ENCODE measurements around the gene HJURP. TPM values are rescaled to one million over a fixed set of nuclear protein-coding genes. Genes with fewer than 3 reads are reported as not detected.

HJURP gene
- polyA plus RNA-seq, 4 donors, result 0.81 to 10.7 (median 5.9) TPM

DNA sequence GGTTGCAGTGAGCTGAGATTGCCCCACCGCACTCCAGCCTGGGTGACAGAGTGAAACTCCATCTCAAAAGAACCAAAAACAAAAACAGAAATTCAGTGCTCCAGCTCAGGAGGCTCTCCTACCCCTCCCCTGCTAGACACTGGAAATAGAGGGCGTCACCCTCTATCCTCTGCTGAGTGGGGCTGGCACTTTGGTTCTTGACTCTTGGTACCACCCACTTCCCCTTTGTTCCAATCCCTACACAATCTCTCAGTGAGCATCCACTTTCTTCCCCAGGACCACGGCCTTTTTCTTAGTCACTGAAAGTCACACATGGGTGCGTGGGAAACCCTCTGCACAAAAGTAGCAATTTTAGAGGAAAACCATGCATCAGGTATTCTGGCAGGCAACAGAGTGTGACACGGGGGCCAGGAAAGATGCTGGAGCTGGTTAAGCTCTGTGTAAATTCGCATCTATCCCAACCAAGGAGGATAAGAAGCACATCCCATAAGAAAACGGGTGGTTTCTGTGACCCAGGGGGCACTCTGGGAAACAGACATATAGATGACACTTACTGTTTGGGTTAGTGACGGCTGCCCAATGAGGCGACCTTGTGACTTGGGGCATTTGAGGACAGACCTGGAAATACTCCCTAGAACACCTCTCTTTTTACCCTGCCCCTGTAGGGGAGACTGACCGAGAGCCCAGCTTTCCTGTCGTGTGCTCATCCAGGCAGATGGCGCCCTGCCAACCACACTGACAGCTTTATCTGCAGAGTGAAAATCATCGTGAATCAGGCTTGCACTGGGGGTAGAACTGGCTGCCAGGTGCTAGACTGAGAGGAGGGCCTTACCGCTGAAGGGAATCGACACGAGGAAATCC lies 7.7 kb downstream of the HJURP start:
- Histone ChIP-seq H3K4me1 (ENCODE audit: control insufficient read depth in 3 of 3, insufficient read depth in 2 of 3, low read depth in 1 of 3, low read length in 2 of 3) (no peaks in the 10 kb centered on the region), H3K27me3 (ENCODE audit: control insufficient read depth in 3 of 3, insufficient read depth in 3 of 3, low read length in 3 of 3) (no peaks in the 10 kb centered on the region), H3K9me3 (ENCODE audit: control insufficient read depth in 2 of 2, insufficient read depth in 1 of 2, low read depth in 1 of 2, low read length in 1 of 2) (no peaks in the 10 kb centered on the region), H3K4me3 (ENCODE audit: low read depth in 1 of 3, low read length in 3 of 3) (no peak overlapping the region), H3K36me3 (ENCODE audit: control insufficient read depth in 3 of 3, insufficient read depth in 2 of 3, low read depth in 1 of 3, low read length in 3 of 3) (peaks cover 0 to 52% (median 0%) of the 10 kb centered on the region in 3 donors), H3K27ac (ENCODE audit: low read depth in 1 of 3, low read length in 2 of 3) (no peak overlapping the region)
- DNase-seq, result no peak
- 84 to 91% (median 89%) methylated on average over 16 of the region's 16 CpGs for WGBS, 3 donors
- no peak for FAIRE-seq

DNA sequence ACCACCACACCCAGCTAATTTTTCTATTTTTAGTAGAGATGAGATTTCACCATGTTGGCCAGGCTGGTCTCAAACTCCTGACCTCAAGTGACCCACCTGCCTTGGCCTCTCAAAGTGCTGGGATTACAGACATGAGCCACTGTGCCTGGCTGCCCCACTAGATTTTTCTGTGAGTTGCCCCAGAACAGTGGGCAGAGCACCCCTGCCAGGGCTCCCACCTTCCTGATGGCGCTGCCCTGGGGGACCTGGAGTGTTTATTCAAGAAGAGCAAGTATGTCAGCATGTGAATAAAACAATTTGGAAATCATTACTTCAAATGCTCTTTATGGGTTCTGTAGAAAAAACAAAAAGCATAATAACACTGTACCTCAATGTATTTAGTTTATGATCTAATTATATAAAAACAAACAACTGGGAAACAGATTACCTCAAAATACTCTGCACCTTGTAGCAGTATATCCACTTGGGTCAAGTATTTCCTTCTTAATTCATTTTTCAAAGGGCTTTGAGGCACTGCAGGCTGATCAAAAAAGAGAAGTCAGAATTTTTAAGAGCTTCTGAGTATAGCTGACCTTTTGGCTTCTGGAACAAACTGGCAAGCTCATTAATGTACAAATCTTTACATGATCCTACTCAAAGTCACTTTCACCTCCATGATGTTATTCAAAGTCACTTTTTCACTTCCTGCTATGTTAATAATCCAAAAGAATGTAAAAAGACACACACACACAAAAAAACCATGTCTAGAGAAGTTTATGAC lies 8.9 kb downstream of the HJURP start:
- H3K36me3 ChIP-seq (ENCODE audit: control insufficient read depth in 3 of 3, insufficient read depth in 2 of 3, low read depth in 1 of 3, low read length in 3 of 3), result peaks cover 0 to 56% (median 0%) of the 10 kb centered on the region in 3 donors
- H3K4me1 ChIP-seq (ENCODE audit: control insufficient read depth in 3 of 3, insufficient read depth in 2 of 3, low read depth in 1 of 3, low read length in 2 of 3), result no peaks in the 10 kb centered on the region
- DNase-seq (no peak), FAIRE-seq (no peak)
- H3K27ac ChIP-seq (ENCODE audit: low read depth in 1 of 3, low read length in 2 of 3), result no peak overlapping the region
- no peaks in the 10 kb centered on the region for H3K9me3 ChIP-seq (ENCODE audit: control insufficient read depth in 2 of 2, insufficient read depth in 1 of 2, low read depth in 1 of 2, low read length in 1 of 2)
- no peak overlapping the region for H3K4me3 ChIP-seq (ENCODE audit: low read depth in 1 of 3, low read length in 3 of 3)
- H3K27me3 ChIP-seq (ENCODE audit: control insufficient read depth in 3 of 3, insufficient read depth in 3 of 3, low read length in 3 of 3), result no peaks in the 10 kb centered on the region
- WGBS, 3 donors, result 97 to 100% (median 98%) methylated on average over 1 of the region's 1 CpG

DNA sequence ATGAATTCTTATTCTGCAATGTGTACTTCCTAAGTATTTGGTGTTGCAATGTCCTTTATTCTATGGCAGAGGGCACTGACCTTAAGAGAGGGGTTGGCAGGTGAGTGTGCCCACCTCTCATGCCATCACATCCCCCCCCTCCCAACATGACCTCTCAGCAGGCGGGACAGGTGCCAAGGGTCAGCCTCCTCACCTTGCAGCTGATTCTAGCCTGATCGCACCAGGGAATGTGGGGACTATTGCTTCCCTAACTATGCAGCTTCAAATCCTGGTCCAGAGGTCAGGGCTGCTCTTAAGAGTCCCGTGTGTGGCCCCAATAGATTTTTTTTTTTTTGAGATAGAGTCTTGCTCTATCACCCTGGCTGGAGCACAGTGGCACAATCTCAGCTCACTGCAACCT lies 9.5 kb downstream of the HJURP start:
- Histone ChIP-seq H3K36me3 (ENCODE audit: control insufficient read depth in 3 of 3, insufficient read depth in 2 of 3, low read depth in 1 of 3, low read length in 3 of 3) (peaks cover 0 to 56% (median 0%) of the 10 kb centered on the region in 3 donors), H3K27me3 (ENCODE audit: control insufficient read depth in 3 of 3, insufficient read depth in 3 of 3, low read length in 3 of 3) (no peaks in the 10 kb centered on the region), H3K4me1 (ENCODE audit: control insufficient read depth in 3 of 3, insufficient read depth in 2 of 3, low read depth in 1 of 3, low read length in 2 of 3) (no peaks in the 10 kb centered on the region), H3K9me3 (ENCODE audit: control insufficient read depth in 2 of 2, insufficient read depth in 1 of 2, low read depth in 1 of 2, low read length in 1 of 2) (no peaks in the 10 kb centered on the region), H3K27ac (ENCODE audit: low read depth in 1 of 3, low read length in 2 of 3) (no peak overlapping the region), H3K4me3 (ENCODE audit: low read depth in 1 of 3, low read length in 3 of 3) (no peak overlapping the region)
- DNase-seq (no peak), FAIRE-seq (no peak)
- 66 to 84% (median 78%) methylated on average over 3 of the region's 3 CpGs for WGBS, 3 donors

DNA sequence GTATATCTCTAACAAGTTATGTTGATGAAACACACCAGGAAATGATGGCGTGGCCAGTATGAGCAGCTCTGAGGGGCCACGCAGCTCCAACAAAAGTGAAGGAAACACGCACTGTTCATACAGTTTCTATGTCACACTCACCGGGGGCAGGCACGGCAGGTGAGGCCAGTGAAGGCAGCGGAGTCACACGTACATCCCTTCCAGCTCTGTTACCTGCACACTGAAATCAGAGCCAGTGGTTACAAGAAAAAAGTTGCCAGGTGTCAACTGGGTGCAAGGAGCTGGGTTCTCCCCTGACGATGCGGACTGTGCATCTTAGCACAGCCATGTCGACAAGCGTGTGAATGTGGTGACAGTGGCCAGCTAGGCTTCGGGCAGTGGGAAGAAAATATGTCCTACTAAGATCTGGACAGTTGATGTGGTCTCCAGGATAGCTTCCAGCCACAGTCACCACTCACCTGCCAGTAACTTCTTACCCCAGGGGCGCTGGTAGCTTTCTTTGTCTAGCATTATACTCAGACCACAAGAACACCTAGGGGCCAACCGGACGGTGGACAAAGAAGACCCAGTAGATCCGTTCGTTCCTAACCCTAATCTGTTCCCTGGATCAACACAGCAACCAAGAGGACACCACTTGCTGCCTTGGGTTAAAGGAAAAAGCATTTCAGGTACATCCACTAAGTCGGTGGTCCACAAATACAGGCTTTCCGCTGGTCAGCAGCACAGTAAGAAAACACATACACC lies 10.1 kb downstream of the HJURP start:
- Histone ChIP-seq H3K9me3 (ENCODE audit: control insufficient read depth in 2 of 2, insufficient read depth in 1 of 2, low read depth in 1 of 2, low read length in 1 of 2) (no peaks in the 10 kb centered on the region), H3K4me3 (ENCODE audit: low read depth in 1 of 3, low read length in 3 of 3) (no peak overlapping the region), H3K27ac (ENCODE audit: low read depth in 1 of 3, low read length in 2 of 3) (no peak overlapping the region), H3K36me3 (ENCODE audit: control insufficient read depth in 3 of 3, insufficient read depth in 2 of 3, low read depth in 1 of 3, low read length in 3 of 3) (peaks cover 0 to 58% (median 0%) of the 10 kb centered on the region in 3 donors), H3K27me3 (ENCODE audit: control insufficient read depth in 3 of 3, insufficient read depth in 3 of 3, low read length in 3 of 3) (no peaks in the 10 kb centered on the region), H3K4me1 (ENCODE audit: control insufficient read depth in 3 of 3, insufficient read depth in 2 of 3, low read depth in 1 of 3, low read length in 2 of 3) (no peaks in the 10 kb centered on the region)
- 92 to 94% (median 93%) methylated on average over 19 of the region's 19 CpGs for WGBS, 3 donors
- no peak for FAIRE-seq
- no peak for DNase-seq

DNA sequence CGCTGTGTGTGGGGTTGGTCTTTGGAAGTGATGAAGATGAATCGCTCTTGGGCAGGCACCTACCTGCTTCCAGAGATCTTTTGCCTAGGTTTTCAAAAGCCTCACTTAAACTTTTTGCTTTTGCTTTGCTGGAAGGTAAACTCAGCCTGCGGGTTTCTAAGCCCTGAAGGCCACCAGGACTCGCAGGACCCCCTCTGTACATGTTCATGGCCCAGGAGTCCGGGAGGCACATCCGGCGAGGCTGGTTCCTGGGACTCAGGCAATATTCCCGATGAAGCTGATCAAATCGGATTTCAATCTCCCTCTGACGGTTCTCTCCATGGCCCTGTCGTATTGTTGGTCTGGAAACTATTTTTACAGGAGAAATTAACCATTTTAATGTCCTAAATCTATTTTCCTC lies 13.2 kb downstream of the HJURP start:
- no peaks in the 10 kb centered on the region for H3K4me1 ChIP-seq (ENCODE audit: control insufficient read depth in 3 of 3, insufficient read depth in 2 of 3, low read depth in 1 of 3, low read length in 2 of 3)
- no peak overlapping the region for H3K4me3 ChIP-seq (ENCODE audit: low read depth in 1 of 3, low read length in 3 of 3)
- DNase-seq (no peak), FAIRE-seq (no peak)
- H3K9me3 ChIP-seq (ENCODE audit: control insufficient read depth in 2 of 2, insufficient read depth in 1 of 2, low read depth in 1 of 2, low read length in 1 of 2), result no peaks in the 10 kb centered on the region
- H3K27ac ChIP-seq (ENCODE audit: low read depth in 1 of 3, low read length in 2 of 3), result no peak overlapping the region
- no peaks in the 10 kb centered on the region for H3K27me3 ChIP-seq (ENCODE audit: control insufficient read depth in 3 of 3, insufficient read depth in 3 of 3, low read length in 3 of 3)
- 96 to 98% (median 97%) methylated on average over 11 of the region's 11 CpGs for WGBS, 3 donors
- peaks cover 0 to 53% (median 4%) of the 10 kb centered on the region in 3 donors for H3K36me3 ChIP-seq (ENCODE audit: control insufficient read depth in 3 of 3, insufficient read depth in 2 of 3, low read depth in 1 of 3, low read length in 3 of 3)

DNA sequence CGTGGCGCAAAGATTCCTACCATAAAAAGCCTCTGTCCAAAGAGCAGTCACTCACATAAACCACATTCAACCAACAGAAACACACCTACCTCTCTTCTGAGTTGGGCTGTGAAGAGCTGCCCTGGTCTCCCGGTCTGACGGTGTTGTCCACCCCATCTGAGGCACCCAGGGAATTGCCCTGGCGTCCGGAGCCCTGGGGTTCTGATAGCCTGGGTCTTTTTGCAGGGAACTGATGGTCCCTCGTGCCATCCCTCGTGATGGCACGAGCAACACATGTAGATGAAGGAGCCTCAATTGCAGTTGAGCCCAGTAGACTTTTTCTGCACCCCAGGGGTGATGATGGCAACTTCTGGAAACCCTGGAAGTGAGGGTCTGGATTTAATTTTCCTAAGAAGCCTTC lies 13.8 kb downstream of the HJURP start:
- Histone ChIP-seq H3K36me3 (ENCODE audit: control insufficient read depth in 3 of 3, insufficient read depth in 2 of 3, low read depth in 1 of 3, low read length in 3 of 3) (peaks cover 0 to 60% (median 4%) of the 10 kb centered on the region in 3 donors), H3K9me3 (ENCODE audit: control insufficient read depth in 2 of 2, insufficient read depth in 1 of 2, low read depth in 1 of 2, low read length in 1 of 2) (no peaks in the 10 kb centered on the region), H3K27me3 (ENCODE audit: control insufficient read depth in 3 of 3, insufficient read depth in 3 of 3, low read length in 3 of 3) (no peaks in the 10 kb centered on the region), H3K27ac (ENCODE audit: low read depth in 1 of 3, low read length in 2 of 3) (no peak overlapping the region), H3K4me1 (ENCODE audit: control insufficient read depth in 3 of 3, insufficient read depth in 2 of 3, low read depth in 1 of 3, low read length in 2 of 3) (no peaks in the 10 kb centered on the region), H3K4me3 (ENCODE audit: low read depth in 1 of 3, low read length in 3 of 3) (no peak overlapping the region)
- no peak for DNase-seq
- 94 to 98% (median 96%) methylated on average over 9 of the region's 9 CpGs for WGBS, 3 donors
- no peak for FAIRE-seq

DNA sequence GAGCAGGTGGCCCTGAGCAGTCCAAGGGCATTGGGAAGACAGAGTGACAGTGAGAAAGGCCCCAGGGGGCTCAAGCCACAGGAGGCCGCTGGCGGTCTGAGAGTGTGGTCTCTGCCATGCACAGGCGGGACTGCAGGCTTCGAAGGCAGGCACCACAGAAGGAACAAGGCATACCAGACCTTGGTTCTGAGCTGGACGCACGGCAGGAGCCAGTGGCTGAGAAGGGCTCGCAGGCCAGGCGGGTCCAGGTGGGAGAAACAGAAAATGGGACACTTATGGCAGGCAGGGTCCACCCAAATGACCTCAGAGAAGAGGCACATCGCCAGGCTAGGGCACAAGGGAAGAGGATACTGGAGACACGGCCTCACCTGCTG lies 14.9 kb downstream of the HJURP start:
- no peak for DNase-seq

DNA sequence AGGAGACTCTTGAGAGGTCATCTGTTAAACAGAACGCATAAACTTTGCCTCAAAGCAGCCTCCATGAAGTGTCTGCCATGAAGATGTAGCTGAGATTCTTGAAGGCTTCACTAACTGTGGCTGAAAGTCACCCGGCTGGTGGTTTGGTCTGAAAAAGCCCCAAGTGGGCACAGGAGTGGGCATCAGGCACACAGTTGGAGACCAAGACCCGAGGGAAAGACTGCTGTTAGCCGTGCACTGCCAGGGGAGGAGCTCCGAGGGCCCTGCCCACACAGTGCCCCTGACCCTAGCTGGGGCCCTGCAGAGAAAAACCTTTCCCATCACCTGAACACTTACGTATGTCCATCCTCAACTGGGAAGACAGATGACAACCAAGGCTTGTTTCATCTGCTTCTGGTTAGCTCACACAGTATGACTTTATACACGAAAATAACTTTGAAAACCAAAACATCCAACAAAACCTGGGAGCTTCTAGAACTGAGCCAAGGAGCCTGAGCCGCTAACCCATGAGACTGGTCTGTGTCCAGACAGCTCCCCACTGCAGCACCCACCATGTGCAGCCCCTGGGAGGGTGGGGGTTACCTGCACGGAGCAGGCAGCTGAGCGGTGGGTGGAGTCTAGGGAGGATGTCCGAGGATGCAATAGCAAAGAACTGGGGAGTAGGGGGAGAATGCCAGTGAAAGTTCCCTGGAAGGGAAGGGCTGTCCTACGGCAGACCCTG lies 15.4 kb downstream of the HJURP start:
- Histone ChIP-seq H3K9me3 (ENCODE audit: control insufficient read depth in 2 of 2, insufficient read depth in 1 of 2, low read depth in 1 of 2, low read length in 1 of 2) (no peaks in the 10 kb centered on the region), H3K27me3 (ENCODE audit: control insufficient read depth in 3 of 3, insufficient read depth in 3 of 3, low read length in 3 of 3) (no peaks in the 10 kb centered on the region), H3K4me1 (ENCODE audit: control insufficient read depth in 3 of 3, insufficient read depth in 2 of 3, low read depth in 1 of 3, low read length in 2 of 3) (no peaks in the 10 kb centered on the region), H3K36me3 (ENCODE audit: control insufficient read depth in 3 of 3, insufficient read depth in 2 of 3, low read depth in 1 of 3, low read length in 3 of 3) (peaks cover 0 to 59% (median 4%) of the 10 kb centered on the region in 3 donors), H3K27ac (ENCODE audit: low read depth in 1 of 3, low read length in 2 of 3) (no peak overlapping the region), H3K4me3 (ENCODE audit: low read depth in 1 of 3, low read length in 3 of 3) (no peak overlapping the region)
- no peak for FAIRE-seq
- DNase-seq, result no peak
- WGBS, 3 donors, result 89 to 93% (median 90%) methylated on average over 12 of the region's 12 CpGs

More for the DNA sequence above, 14.9 kb downstream of the HJURP start:
- WGBS, 3 donors, result 96 to 99% (median 96%) methylated on average over 10 of the region's 10 CpGs
- no peaks in the 10 kb centered on the region for H3K9me3 ChIP-seq (ENCODE audit: control insufficient read depth in 2 of 2, insufficient read depth in 1 of 2, low read depth in 1 of 2, low read length in 1 of 2)
- H3K4me1 ChIP-seq (ENCODE audit: control insufficient read depth in 3 of 3, insufficient read depth in 2 of 3, low read depth in 1 of 3, low read length in 2 of 3), result no peaks in the 10 kb centered on the region
- no peak overlapping the region for H3K27ac ChIP-seq (ENCODE audit: low read depth in 1 of 3, low read length in 2 of 3)
- FAIRE-seq, result no peak
- peaks cover 0 to 62% (median 4%) of the 10 kb centered on the region in 3 donors for H3K36me3 ChIP-seq (ENCODE audit: control insufficient read depth in 3 of 3, insufficient read depth in 2 of 3, low read depth in 1 of 3, low read length in 3 of 3)
- no peaks in the 10 kb centered on the region for H3K27me3 ChIP-seq (ENCODE audit: control insufficient read depth in 3 of 3, insufficient read depth in 3 of 3, low read length in 3 of 3)
- no peak overlapping the region for H3K4me3 ChIP-seq (ENCODE audit: low read depth in 1 of 3, low read length in 3 of 3)
